CD4-positive, alpha-beta T cell treated with Interferon alpha-2 for 1 hour (primary cell): ENCODE results near the gene RANBP17.

Experiments
- DNase-seq, 2 donors: peaks; one replicate each; pipeline ENCODE4 v3.0.0-alpha.2; 2020 to 2022

The RANBP17 gene

GRCh38 chr5:171323806-171324632 lies 462.2 kb downstream of the RANBP17 start:
- DNase-seq: no peak

- DNase-seq: no peak
Measured at GRCh38 chr5:171330021-171330420, 468.2 kb downstream of the RANBP17 start.

GRCh38 chr5:171335616-171336015 lies 473.8 kb downstream of the RANBP17 start:
- no peak for DNase-seq

- DNase-seq: peak; percentile 4 to 27
Measured at GRCh38 chr5:171336521-171337209, 474.8 kb downstream of the RANBP17 start.

- no peak for DNase-seq
Measured at GRCh38 chr5:171337210-171337569, 475.4 kb downstream of the RANBP17 start.

- no peak for DNase-seq
Measured at GRCh38 chr5:171340042-171340441, 478.2 kb downstream of the RANBP17 start.

- no peak for DNase-seq
Measured at GRCh38 chr5:171340491-171340890, 478.7 kb downstream of the RANBP17 start.

GRCh38 chr5:171342362-171343111 lies 480.7 kb downstream of the RANBP17 start:
- peak; percentile 23 to 52 for DNase-seq

GRCh38 chr5:171344936-171345608 lies 483.3 kb downstream of the RANBP17 start:
- no peak for DNase-seq
